ENCODE results near the gene TNFRSF1B.

GRCh38 chr1:12189328-12189682 lies 22.5 kb downstream of the TNFRSF1B start:
- no peak for TF ChIP-seq CTCF (IDR thresholded peaks at IDR 0.05)
- TF ChIP-seq POLR2A (IDR thresholded peaks at IDR 0.05) = no peak
- TF ChIP-seq EP300 (IDR thresholded peaks at IDR 0.05) = no peak

Data from tibial nerve (tissue), 4 donors.